Mesenchymal stem cell (in vitro differentiated cells and primary cell): Measurements from ENCODE around the gene CHRM2.

ENCODE experiments used
- DNase-seq: peaks from one replicate; pipeline ENCODE4 v3.0.0-alpha.2; 2013
- H2AFZ ChIP-seq: one replicate; pipeline ENCODE4 v1.6.1; 2013; ENCODE audit warnings: low read depth, mild to moderate bottlenecking, control low read depth, inconsistent platforms, low read length, moderate library complexity
- H2AK5ac ChIP-seq: 2 replicates; pipeline ENCODE4 v1.6.1; 2013; ENCODE audit warnings: low read length, moderate library complexity, mild to moderate bottlenecking, inconsistent platforms; ENCODE audit not compliant: severe bottlenecking
- H2BK120ac ChIP-seq: one replicate; pipeline ENCODE4 v1.6.1; 2013; ENCODE audit warnings: low read depth, mild to moderate bottlenecking, inconsistent platforms, low read length, moderate library complexity
- H2BK12ac ChIP-seq, 2 experiments: one replicate each; pipeline ENCODE4 v1.6.1; 2013; ENCODE audit warnings: inconsistent platforms in 2 of 2, low read length in 2 of 2, mild to moderate bottlenecking in 2 of 2, moderate library complexity in 2 of 2, control low read depth in 1 of 2
- H2BK15ac ChIP-seq: one replicate; pipeline ENCODE4 v1.6.1; 2013; ENCODE audit warnings: mild to moderate bottlenecking, low read depth, inconsistent platforms; ENCODE audit not compliant: poor library complexity, severe bottlenecking
- H2BK5ac ChIP-seq: 2 replicates; pipeline ENCODE4 v1.6.1; 2013; ENCODE audit warnings: low read depth, mild to moderate bottlenecking, low read length, control low read depth, inconsistent platforms; ENCODE audit not compliant: poor library complexity, severe bottlenecking
- H3K14ac ChIP-seq, 2 experiments: one replicate each; pipeline ENCODE4 v1.6.1; 2013; ENCODE audit warnings: inconsistent platforms in 2 of 2, low read length in 2 of 2, control low read depth in 1 of 2, mild to moderate bottlenecking in 1 of 2, moderate library complexity in 1 of 2
- H3K18ac ChIP-seq, 2 experiments: one replicate each; pipeline ENCODE4 v1.6.1; 2013; ENCODE audit warnings: inconsistent platforms in 2 of 2, low read length in 2 of 2, control low read depth in 1 of 2, low read depth in 1 of 2, mild to moderate bottlenecking in 1 of 2
- H3K23ac ChIP-seq, 2 experiments: one replicate each; pipeline ENCODE4 v1.6.1; 2013; ENCODE audit warnings: inconsistent platforms in 2 of 2, low read length in 2 of 2, mild to moderate bottlenecking in 2 of 2, moderate library complexity in 2 of 2, control low read depth in 1 of 2
- H3K27ac ChIP-seq: 2 replicates; pipeline ENCODE4 v1.5.1; 2013; ENCODE audit warnings: mild to moderate bottlenecking, moderate library complexity, low read length, control low read depth, inconsistent platforms; ENCODE audit not compliant: poor library complexity, severe bottlenecking
- H3K27me3 ChIP-seq, 2 experiments: 2 replicates each; pipeline versions ENCODE4 v1.6.1 to v1.7.0; 2013; ENCODE audit warnings: low read length in 2 of 2, mild to moderate bottlenecking in 2 of 2, moderate library complexity in 2 of 2, control low read depth in 1 of 2, inconsistent platforms in 1 of 2; ENCODE audit not compliant: control insufficient read depth in 1 of 2, insufficient read depth in 1 of 2
- H3K36me3 ChIP-seq, 2 experiments: 2 replicates each; pipeline versions ENCODE4 v1.6.1 to v1.7.0; 2013; ENCODE audit warnings: low read length in 2 of 2, control low read depth in 1 of 2, inconsistent platforms in 1 of 2, low read depth in 1 of 2, mild to moderate bottlenecking in 1 of 2; ENCODE audit not compliant: insufficient read depth in 2 of 2, control insufficient read depth in 1 of 2
- H3K4ac ChIP-seq, 2 experiments: one replicate each; pipeline ENCODE4 v1.6.1; 2013; ENCODE audit warnings: inconsistent platforms in 2 of 2, low read length in 2 of 2, mild to moderate bottlenecking in 2 of 2, moderate library complexity in 2 of 2, control low read depth in 1 of 2, low read depth in 1 of 2
- H3K4me1 ChIP-seq: 2 replicates; pipeline ENCODE4 v1.6.1; 2013; ENCODE audit warnings: low read depth, low read length, control low read depth; ENCODE audit not compliant: control insufficient read depth, insufficient read depth
- H3K4me2 ChIP-seq: 2 replicates; pipeline ENCODE4 v1.6.1; 2013; ENCODE audit warnings: low read length, mild to moderate bottlenecking, inconsistent platforms; ENCODE audit not compliant: poor library complexity, severe bottlenecking
- H3K4me3 ChIP-seq, 2 experiments: 2 replicates each; pipeline versions ENCODE4 v1.5.1 to v1.7.0; 2013; ENCODE audit warnings: low read length in 2 of 2, mild to moderate bottlenecking in 2 of 2, control low read depth in 1 of 2, low read depth in 1 of 2; ENCODE audit not compliant: insufficient read depth in 1 of 2
- H3K79me1 ChIP-seq: replicated peaks from 2 replicates; pipeline ENCODE4 v1.6.1; 2013; ENCODE audit warnings: mild to moderate bottlenecking, control low read depth, low read length, inconsistent platforms; ENCODE audit not compliant: poor library complexity, severe bottlenecking
- H3K9ac ChIP-seq: 2 replicates; pipeline ENCODE4 v1.7.0; 2013; ENCODE audit warnings: mild to moderate bottlenecking, low read length, moderate library complexity
- H3K9me3 ChIP-seq: 2 replicates; pipeline ENCODE4 v1.7.0; 2013; ENCODE audit warnings: mild to moderate bottlenecking, low read length; ENCODE audit not compliant: control insufficient read depth
- H4K8ac ChIP-seq: one replicate; pipeline ENCODE4 v1.6.1; 2013; ENCODE audit warnings: inconsistent platforms, mild to moderate bottlenecking, low read length, moderate library complexity
- H4K91ac ChIP-seq: one replicate; pipeline ENCODE4 v1.6.1; 2013; ENCODE audit warnings: mild to moderate bottlenecking, low read length, inconsistent platforms
- WGBS: methylation state at CpG from one replicate; pipeline ENCODE4 v1.1.7; 2013; ENCODE audit warnings: mixed read lengths; 5-methylcytosine and 5-hydroxymethylcytosine counted together

CHRM2 gene

DNA sequence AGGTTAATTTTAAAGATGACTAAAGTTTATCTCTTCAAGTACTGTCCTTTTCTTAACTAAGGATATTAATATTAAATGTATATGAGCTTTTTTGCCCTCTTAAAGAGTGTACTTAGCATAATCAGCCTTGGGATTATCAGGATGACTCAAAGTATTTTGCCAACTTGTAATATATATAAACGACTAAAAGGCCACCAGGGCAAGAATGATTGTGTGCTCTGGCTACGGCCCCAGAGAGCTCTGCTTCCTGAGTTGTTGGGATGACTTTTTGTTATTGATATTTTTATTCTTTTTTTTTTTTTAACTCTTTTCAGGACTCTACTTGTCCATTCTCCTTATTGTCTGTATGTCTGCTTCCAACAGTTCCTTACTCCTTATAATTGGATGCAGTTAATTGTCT, 14.8 kb upstream of the CHRM2 start:
- no peak overlapping the region for H3K18ac ChIP-seq
- H2AFZ ChIP-seq = no peak overlapping the region
- H3K4ac ChIP-seq = no peak overlapping the region
- H3K4me3 ChIP-seq = no peak overlapping the region
- H2AK5ac ChIP-seq = no peak overlapping the region
- no peaks in the 10 kb centered on the region for H3K27me3 ChIP-seq
- no CpG with 5 or more reads among the region's 2 CpGs for WGBS
- H3K36me3 ChIP-seq = no peaks in the 10 kb centered on the region
- no peak overlapping the region for H3K27ac ChIP-seq
- H3K79me1 ChIP-seq = no peaks in the 10 kb centered on the region
- DNase-seq = peak; percentile 22
- no peaks in the 10 kb centered on the region for H3K4me1 ChIP-seq
- H3K4me2 ChIP-seq = no peak overlapping the region
- no peak overlapping the region for H3K9ac ChIP-seq
- no peak overlapping the region for H2BK15ac ChIP-seq
- no peak overlapping the region for H4K8ac ChIP-seq
- no peaks in the 10 kb centered on the region for H3K9me3 ChIP-seq
- H3K14ac ChIP-seq = no peak overlapping the region
- no peak overlapping the region for H3K23ac ChIP-seq
- no peak overlapping the region for H2BK120ac ChIP-seq
- H4K91ac ChIP-seq = no peak overlapping the region
- no peak overlapping the region for H2BK12ac ChIP-seq
- H2BK5ac ChIP-seq = no peak overlapping the region

DNA sequence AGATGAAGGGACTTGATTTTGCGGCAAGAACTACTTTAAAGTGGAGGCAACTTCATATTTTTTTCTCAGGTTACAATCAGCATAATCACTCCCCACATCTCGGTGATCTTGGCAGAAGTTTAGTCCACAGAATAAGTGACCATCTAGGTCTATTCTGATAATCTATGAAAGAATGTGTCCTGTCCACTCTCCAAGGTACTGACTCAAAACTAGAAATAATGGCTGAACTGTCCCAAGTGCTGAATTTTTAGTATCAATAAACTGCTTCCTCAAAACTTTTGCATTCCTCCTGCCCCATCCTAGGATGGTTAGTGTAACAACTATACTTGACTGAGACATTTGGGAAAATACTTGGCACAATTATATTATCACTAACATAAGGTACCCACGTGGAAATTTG, 10.9 kb upstream of the CHRM2 start:
- Histone ChIP-seq H3K18ac (no peak overlapping the region), H2BK15ac (no peak overlapping the region), H2BK12ac (no peak overlapping the region), H3K4me3 (no peak overlapping the region), H3K27me3 (no peaks in the 10 kb centered on the region), H2BK120ac (no peak overlapping the region), H3K9me3 (no peaks in the 10 kb centered on the region), H2BK5ac (no peak overlapping the region), H4K8ac (no peak overlapping the region), H3K4me2 (no peak overlapping the region), H3K79me1 (no peaks in the 10 kb centered on the region), H3K23ac (no peak overlapping the region), H2AFZ (no peak overlapping the region), H2AK5ac (no peak overlapping the region), H3K9ac (no peak overlapping the region), H4K91ac (no peak overlapping the region), H3K36me3 (no peaks in the 10 kb centered on the region), H3K27ac (no peak overlapping the region), H3K4ac (no peak overlapping the region), H3K14ac (no peak overlapping the region), H3K4me1 (no peaks in the 10 kb centered on the region)
- 90% methylated on average over 2 of the region's 3 CpGs for WGBS
- peak; percentile 70 for DNase-seq

DNA sequence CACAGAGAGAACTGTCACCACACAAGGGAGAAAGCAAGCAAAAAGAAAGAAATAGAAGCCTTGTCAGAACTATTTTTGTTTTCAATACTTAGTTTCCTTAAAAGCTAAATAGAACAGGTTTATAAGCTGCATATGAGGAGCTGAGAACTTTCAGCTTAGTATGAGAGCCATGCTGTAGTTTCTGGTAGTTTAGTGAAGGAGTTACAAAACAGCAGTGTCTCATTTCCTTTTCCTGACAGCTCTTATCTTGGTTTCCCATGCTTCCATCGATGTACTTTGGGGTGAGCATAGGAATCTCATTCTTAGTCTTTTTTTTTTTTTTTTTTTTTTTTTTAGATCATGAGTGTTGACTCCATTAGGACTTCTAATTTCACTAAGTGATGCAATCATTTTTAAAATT, 8.6 kb upstream of the CHRM2 start:
- H3K14ac ChIP-seq = no peak overlapping the region
- no peak overlapping the region for H3K4me2 ChIP-seq
- no peak overlapping the region for H3K18ac ChIP-seq
- H2AK5ac ChIP-seq = no peak overlapping the region
- no peak overlapping the region for H4K8ac ChIP-seq
- H3K27me3 ChIP-seq = peaks cover 0 to 4% of the 10 kb centered on the region in 2 experiments
- H3K27ac ChIP-seq = no peak overlapping the region
- H4K91ac ChIP-seq = no peak overlapping the region
- H3K9ac ChIP-seq = no peak overlapping the region
- H3K4me1 ChIP-seq = no peaks in the 10 kb centered on the region
- no peak overlapping the region for H2BK12ac ChIP-seq
- WGBS = no CpG with 5 or more reads among the region's 1 CpG
- no peaks in the 10 kb centered on the region for H3K36me3 ChIP-seq
- no peak overlapping the region for H2BK15ac ChIP-seq
- H3K23ac ChIP-seq = no peak overlapping the region
- H2BK120ac ChIP-seq = no peak overlapping the region
- no peak overlapping the region for H3K4me3 ChIP-seq
- no peaks in the 10 kb centered on the region for H3K9me3 ChIP-seq
- DNase-seq = peak; percentile 73
- H2AFZ ChIP-seq = no peak overlapping the region
- H2BK5ac ChIP-seq = no peak overlapping the region
- no peak overlapping the region for H3K4ac ChIP-seq
- H3K79me1 ChIP-seq = no peaks in the 10 kb centered on the region

DNA sequence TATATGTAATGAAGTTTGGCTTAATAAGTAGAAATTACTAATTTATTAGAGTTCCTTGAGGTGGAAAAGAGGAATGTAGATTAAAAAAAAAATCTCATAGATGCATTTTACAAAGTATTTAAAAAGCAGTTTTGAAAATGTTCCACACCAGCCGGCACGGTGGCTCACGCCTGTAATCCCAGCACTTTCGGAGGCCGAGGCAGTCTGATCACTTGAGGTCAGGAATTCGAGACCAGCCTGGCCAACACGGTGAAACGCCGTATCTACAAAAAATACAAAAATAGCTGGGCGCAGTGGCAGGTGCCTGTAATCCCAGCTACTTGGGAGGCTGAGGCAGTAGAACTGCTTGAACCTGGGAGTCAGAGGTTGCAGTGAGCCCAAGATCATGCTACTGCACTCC, 3.2 kb upstream of the CHRM2 start:
- no peak overlapping the region for H3K4me2 ChIP-seq
- H2BK15ac ChIP-seq = no peak overlapping the region
- no peaks in the 10 kb centered on the region for H3K36me3 ChIP-seq
- H3K9ac ChIP-seq = no peak overlapping the region
- no peaks in the 10 kb centered on the region for H3K9me3 ChIP-seq
- WGBS = 97% methylated on average over 10 of the region's 10 CpGs
- H4K8ac ChIP-seq = no peak overlapping the region
- no peak overlapping the region for H3K27ac ChIP-seq
- H2AK5ac ChIP-seq = no peak overlapping the region
- no peaks in the 10 kb centered on the region for H3K79me1 ChIP-seq
- peaks cover 26 to 28% of the 10 kb centered on the region in 2 experiments for H3K27me3 ChIP-seq
- no peak for DNase-seq
- no peak overlapping the region for H3K14ac ChIP-seq
- H2BK12ac ChIP-seq = no peak overlapping the region
- H2AFZ ChIP-seq = no peak overlapping the region
- no peak overlapping the region for H2BK120ac ChIP-seq
- no peak overlapping the region for H3K4ac ChIP-seq
- peaks cover 18% of the 10 kb centered on the region for H3K4me1 ChIP-seq
- H3K4me3 ChIP-seq = no peak overlapping the region
- no peak overlapping the region for H2BK5ac ChIP-seq
- no peak overlapping the region for H3K23ac ChIP-seq
- H3K18ac ChIP-seq = no peak overlapping the region
- H4K91ac ChIP-seq = no peak overlapping the region
